Vagina (tissue), 2 donors: ENCODE results near the gene TUT4.

Source experiments
- CTCF ChIP-seq, 3 experiments: fragments of 450-650 bp in 2 of 3; fragments of 200-600 bp in 1 of 3; sonication (generic) in 1 of 3; IDR thresholded peaks; one replicate each; pipeline ENCODE4 v1.5.1; 2017 to 2019; ENCODE audit warnings: antibody characterized with exemption in 3 of 3, mild to moderate bottlenecking in 2 of 3, moderate library complexity in 2 of 3
- POLR2AphosphoS5 ChIP-seq, 2 donors: sonication (generic); formaldehyde crosslinking; IDR thresholded peaks; one replicate each; pipeline ENCODE4 v1.9.0; 2017; ENCODE audit warnings: antibody characterized with exemption in 2 of 2, mild to moderate bottlenecking in 2 of 2, low read depth in 1 of 2; ENCODE audit not compliant: insufficient read depth in 1 of 2

GRCh38 chr1:52482326-52483004 is 70.4 kb downstream of the TUT4 start:
- TF ChIP-seq CTCF (IDR thresholded peaks at IDR 0.05): no peak
- no peak for TF ChIP-seq POLR2AphosphoS5 (IDR thresholded peaks at IDR 0.05; ENCODE audit: insufficient read depth in 1 of 2, low read depth in 1 of 2)
